Prostate gland (tissue), 2 donors: ENCODE data around the gene NRXN3.

ENCODE experiments used
- POLR2AphosphoS5 ChIP-seq: sonication (generic); formaldehyde crosslinking; IDR thresholded peaks from one replicate; pipeline ENCODE4 v1.6.1; 2017; ENCODE audit warnings: antibody characterized with exemption
- TF ChIP-seq, protein P1 (sequence below), 4 experiments: fragments of 200-600 bp in 2 of 4; fragments of 450-650 bp in 2 of 4; sonication (generic) in 2 of 4; IDR thresholded peaks; 1 replicate in 3 of 4; 2 replicates in 1 of 4; pipeline ENCODE4 v1.5.1; 2016 to 2019; ENCODE audit warnings: antibody characterized with exemption in 4 of 4, mild to moderate bottlenecking in 2 of 4, moderate library complexity in 2 of 4

DNA sequence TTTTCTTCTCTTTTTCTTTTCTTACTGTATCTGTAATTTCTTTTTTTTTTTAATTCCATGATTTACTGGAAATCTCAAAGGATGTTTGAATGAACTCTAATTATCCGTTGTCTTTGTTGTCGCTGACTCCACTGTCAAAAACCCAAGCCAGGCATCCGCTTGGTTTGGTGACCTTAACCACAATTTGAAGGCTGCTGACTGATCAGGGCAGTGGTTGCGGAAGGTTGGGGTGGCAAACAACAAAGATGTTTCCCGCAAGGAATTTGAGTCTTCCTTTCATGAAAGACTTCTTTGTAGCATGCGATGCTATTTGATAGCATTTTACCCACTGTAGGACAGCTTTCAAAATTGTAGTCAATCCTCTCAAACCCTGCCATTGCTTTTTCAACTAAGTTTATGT, 1027.3 kb downstream of the NRXN3 start:
- TF ChIP-seq, protein P1, sequence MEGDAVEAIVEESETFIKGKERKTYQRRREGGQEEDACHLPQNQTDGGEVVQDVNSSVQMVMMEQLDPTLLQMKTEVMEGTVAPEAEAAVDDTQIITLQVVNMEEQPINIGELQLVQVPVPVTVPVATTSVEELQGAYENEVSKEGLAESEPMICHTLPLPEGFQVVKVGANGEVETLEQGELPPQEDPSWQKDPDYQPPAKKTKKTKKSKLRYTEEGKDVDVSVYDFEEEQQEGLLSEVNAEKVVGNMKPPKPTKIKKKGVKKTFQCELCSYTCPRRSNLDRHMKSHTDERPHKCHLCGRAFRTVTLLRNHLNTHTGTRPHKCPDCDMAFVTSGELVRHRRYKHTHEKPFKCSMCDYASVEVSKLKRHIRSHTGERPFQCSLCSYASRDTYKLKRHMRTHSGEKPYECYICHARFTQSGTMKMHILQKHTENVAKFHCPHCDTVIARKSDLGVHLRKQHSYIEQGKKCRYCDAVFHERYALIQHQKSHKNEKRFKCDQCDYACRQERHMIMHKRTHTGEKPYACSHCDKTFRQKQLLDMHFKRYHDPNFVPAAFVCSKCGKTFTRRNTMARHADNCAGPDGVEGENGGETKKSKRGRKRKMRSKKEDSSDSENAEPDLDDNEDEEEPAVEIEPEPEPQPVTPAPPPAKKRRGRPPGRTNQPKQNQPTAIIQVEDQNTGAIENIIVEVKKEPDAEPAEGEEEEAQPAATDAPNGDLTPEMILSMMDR (IDR thresholded peaks at IDR 0.05), result no peak
- no peak for TF ChIP-seq POLR2AphosphoS5
